Activated naive CD4-positive, alpha-beta T cell treated with anti-CD3 and anti-CD28 coated beads, Interleukin-2, amount 50 U/mL, for 72 hours (primary cell): ENCODE data around the gene GAK. TPM values are rescaled to one million over a fixed set of nuclear protein-coding genes. Genes with fewer than 3 reads are reported as not detected.

ENCODE experiments used
- ATAC-seq, 2 donors: fragments of 150-1000 bp; cut with Tn5 transposase; 2 replicates each; pipeline ENCODE4 v1.10.0; 2021; ENCODE audit warnings: mild to moderate bottlenecking in 2 of 2, moderate library complexity in 2 of 2
- DNase-seq, 2 donors: peaks; one replicate each; pipeline ENCODE4 v3.0.0; 2021 to 2022; ENCODE audit warnings: low spot score in 2 of 2
- H3K27ac Mint-ChIP-seq, 2 donors: one replicate each; pipeline ENCODE4 v1.8.0; 2022; ENCODE audit warnings: mild to moderate bottlenecking in 2 of 2, mixed read lengths in 2 of 2
- H3K36me3 Mint-ChIP-seq, 2 donors: one replicate each; pipeline ENCODE4 v1.8.0; 2022; ENCODE audit warnings: mixed read lengths in 2 of 2
- H3K9me3 Mint-ChIP-seq, 2 donors: one replicate each; pipeline ENCODE4 v1.8.0; 2022; ENCODE audit warnings: mixed read lengths in 2 of 2
- total RNA-seq, 2 donors: library from RNA; stranded (reverse); gene quantifications; one replicate each; pipeline ENCODE4 v1.2.3, GENCODE V29; 2022

GAK gene
- total RNA-seq, 2 donors from 2014 or later, result 124 to 171 TPM

DNA sequence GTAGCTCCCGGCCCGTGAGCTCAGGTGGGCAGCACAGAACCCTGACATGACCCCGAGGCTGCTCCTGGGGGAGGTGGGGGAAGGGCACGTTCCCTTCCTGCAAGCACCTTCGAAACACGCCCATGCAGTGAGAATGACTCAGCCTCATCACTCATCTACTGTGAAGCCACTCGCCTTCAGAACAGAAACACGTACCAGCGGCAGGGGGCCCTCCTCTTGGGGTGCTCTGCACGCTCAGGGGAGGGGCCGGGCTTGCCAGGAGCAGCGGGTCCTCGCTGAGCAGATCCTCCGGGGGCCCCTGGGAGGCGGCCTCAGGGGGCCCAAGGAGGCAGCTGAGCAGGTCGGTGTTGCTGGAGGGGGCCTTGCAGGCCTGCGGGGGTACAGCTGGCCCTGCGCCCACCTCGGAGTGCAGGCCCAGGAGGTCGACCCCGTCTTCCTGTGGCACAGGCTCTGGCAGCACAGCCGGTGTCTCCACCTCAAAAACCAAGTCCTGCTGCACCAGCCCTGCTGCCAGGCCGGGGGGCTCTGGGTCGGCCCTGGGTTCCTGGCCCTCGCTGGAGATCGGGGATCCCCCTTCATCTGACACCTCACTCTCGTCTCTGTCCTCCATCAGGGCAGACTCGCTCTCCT, 65.2 kb downstream of the GAK start:
- H3K36me3 Mint-ChIP-seq, result peaks cover 19 to 26% of the 10 kb centered on the region in 2 donors
- H3K9me3 Mint-ChIP-seq, result no peaks in the 10 kb centered on the region
- ATAC-seq (peak; percentile 23 to 39), DNase-seq (no peak)
- no peak overlapping the region for H3K27ac Mint-ChIP-seq

- Mint-ChIP-seq H3K27ac (peak overlapping the region; percentile 58 to 74), H3K9me3 (no peaks in the 10 kb centered on the region), H3K36me3 (peaks cover 20 to 26% of the 10 kb centered on the region in 2 donors)
- ATAC-seq (peak in 1 of 2 donors; percentile 13), DNase-seq (no peak)
Measured at GRCh38 chr4:866068-866760, 65.9 kb downstream of the GAK start.

DNA sequence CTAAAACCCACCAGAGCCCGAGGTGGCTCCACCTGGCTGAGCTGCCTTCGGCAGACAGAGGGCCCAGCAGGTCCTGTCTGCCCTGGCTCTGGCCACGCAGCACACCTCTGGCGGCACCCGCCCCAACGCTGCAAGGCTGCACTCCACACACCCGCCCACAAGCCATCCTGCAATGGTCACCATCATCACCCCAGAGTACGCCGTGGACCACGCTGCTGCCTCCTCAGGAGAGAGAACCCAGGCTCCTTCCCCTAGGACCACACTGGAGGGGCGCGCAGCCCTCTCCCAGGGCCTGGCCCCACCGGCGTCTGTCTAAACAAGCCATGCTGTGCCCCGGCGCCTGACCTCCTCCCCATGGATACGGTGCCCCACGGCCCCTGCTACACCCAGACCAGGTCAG, 66.5 kb downstream of the GAK start:
- no peak for DNase-seq
- H3K9me3 Mint-ChIP-seq, result no peaks in the 10 kb centered on the region
- ATAC-seq, result peak in 1 of 2 donors; percentile 12
- H3K27ac Mint-ChIP-seq, result peak overlapping the region; percentile 44 to 58
- H3K36me3 Mint-ChIP-seq, result peaks cover 22 to 28% of the 10 kb centered on the region in 2 donors

DNA sequence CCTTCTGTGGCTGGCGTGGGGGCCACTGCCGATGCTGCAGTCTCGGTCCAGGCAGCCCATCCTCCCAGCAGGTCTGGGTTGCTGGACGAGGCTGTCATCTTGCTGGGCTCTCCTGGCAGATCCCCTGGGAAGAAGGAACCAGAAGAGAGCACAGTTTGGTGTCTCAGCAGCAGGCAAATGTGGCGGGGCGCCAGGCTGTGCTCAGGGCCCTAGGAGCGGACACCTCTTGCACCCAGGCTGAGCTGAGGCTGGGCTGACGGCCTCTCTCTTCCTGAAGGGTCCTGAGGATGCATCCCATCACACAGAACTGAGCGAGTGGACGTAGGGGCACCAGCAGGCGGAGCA, 67.0 kb downstream of the GAK start:
- Mint-ChIP-seq H3K27ac (peak overlapping the region in 1 of 2 donors; percentile 58), H3K36me3 (peaks cover 22 to 26% of the 10 kb centered on the region in 2 donors), H3K9me3 (no peaks in the 10 kb centered on the region)
- no peak for ATAC-seq
- no peak for DNase-seq

DNA sequence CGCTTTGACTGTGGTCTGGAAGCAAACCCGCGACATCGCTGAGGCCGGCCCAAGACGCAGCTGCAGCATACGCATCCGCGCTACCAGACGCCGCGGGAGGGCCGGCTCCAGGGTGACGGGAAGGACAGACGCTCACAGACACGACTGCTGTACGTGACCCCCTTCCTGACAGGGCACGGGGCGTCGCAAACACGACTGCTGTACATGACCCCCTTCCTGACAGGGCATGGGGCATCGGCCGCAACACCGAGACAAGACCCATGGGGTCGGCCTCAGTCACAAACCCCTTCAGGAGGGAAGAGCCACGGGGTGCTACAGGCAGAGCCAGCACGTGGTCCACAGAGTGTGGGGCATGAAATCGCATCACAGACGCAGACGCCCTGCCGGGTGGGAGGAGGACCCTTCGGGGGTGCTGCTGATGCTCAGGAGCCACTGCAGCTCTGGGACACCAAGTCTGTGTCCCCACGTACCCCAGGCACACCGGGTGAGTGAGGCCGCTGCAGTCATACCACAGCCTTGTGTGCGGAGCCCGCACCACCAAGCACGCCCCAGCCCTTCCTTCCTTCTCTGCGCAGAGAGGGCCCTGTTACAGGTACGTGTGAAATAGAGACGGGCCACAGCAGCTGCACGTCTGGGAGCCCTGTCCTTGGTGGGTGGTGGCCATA, 67.5 kb downstream of the GAK start:
- H3K36me3 Mint-ChIP-seq, result peaks cover 19 to 26% of the 10 kb centered on the region in 2 donors
- ATAC-seq (no peak), DNase-seq (no peak)
- H3K27ac Mint-ChIP-seq, result peak overlapping the region in 1 of 2 donors; percentile 32
- H3K9me3 Mint-ChIP-seq, result no peaks in the 10 kb centered on the region

- Mint-ChIP-seq H3K27ac (no peak overlapping the region), H3K36me3 (peaks cover 46 to 48% of the 10 kb centered on the region in 2 donors), H3K9me3 (peaks cover 8 to 16% of the 10 kb centered on the region in 2 donors)
- DNase-seq, result no peak
- ATAC-seq, result no peak
Measured at GRCh38 chr4:860561-860960, 71.6 kb downstream of the GAK start.

- Mint-ChIP-seq H3K36me3 (peaks cover 46 to 53% of the 10 kb centered on the region in 2 donors), H3K9me3 (peaks cover 8 to 16% of the 10 kb centered on the region in 2 donors), H3K27ac (no peak overlapping the region)
- ATAC-seq (no peak), DNase-seq (no peak)
Measured at GRCh38 chr4:859496-859895, 72.6 kb downstream of the GAK start.

DNA sequence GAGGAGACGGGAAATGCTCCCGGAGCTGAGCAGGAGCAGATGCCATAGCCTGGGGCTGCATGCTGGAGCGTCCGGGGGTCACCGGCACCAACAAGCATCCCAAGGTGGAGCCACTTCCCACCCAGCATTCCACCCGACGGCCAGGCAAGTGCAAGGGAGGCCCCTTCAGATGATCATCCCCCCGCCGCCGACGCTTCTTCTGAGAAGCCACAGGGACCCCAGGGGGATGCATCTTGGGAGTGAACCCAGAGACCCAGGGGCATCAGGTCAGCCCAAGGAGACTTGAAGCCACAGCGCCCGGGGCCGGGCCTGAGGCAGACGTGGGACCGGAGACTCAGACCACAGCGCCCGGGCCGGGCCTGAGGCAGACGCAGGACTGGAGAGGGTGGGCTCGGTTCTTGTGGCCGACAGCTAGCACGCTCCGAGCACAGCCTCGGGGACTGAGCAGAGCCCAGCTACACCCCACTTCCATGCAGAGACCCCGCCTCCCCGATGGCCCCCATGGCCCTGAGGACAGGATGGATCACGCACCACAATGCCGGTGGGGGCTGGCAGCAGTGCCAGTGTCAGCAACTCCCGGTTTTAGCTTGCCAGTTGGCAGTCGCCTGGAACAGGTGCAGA, 73.2 kb downstream of the GAK start:
- Mint-ChIP-seq H3K27ac (no peak overlapping the region), H3K36me3 (peaks cover 46 to 53% of the 10 kb centered on the region in 2 donors), H3K9me3 (peaks cover 8 to 16% of the 10 kb centered on the region in 2 donors)
- ATAC-seq (no peak), DNase-seq (no peak)

- Mint-ChIP-seq H3K9me3 (peaks cover 8 to 16% of the 10 kb centered on the region in 2 donors), H3K27ac (no peak overlapping the region), H3K36me3 (peaks cover 42 to 49% of the 10 kb centered on the region in 2 donors)
- ATAC-seq (no peak), DNase-seq (no peak)
Measured at GRCh38 chr4:858041-858481, 74.1 kb downstream of the GAK start.

GRCh38 chr4:857461-857860, 74.7 kb downstream of the GAK start:
- Mint-ChIP-seq H3K9me3 (peaks cover 8 to 16% of the 10 kb centered on the region in 2 donors), H3K36me3 (peaks cover 38 to 47% of the 10 kb centered on the region in 2 donors), H3K27ac (peak overlapping the region in 1 of 2 donors; percentile 81)
- no peak for ATAC-seq
- DNase-seq, result no peak

DNA sequence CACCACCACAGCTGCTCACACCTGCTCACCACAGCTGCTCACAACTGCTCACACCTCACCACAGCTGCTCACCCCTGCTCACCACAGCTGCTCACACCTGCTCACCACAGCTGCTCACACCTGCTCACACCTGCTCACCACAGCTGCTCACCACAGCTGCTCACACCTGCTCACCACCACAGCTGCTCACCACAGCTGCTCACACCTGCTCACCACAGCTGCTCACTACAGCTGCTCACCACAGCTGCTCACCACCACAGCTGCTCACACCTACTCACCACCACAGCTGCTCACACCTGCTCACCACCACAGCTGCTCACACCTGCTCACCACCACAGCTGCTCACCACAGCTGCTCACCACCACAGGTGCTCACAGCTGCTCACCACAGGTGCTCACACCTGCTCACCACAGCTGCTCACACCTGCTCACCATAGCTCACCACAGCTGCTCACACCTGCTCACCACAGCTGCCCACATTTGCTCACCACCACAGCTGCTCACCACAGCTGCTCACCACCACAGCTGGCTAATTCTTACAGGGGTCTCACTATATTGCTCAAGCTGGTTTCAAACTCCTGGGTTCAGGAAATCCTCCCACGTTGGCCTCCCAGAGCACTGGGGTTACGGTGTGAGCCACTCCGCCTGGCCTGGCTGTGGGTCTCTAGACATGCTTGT, 75.8 kb downstream of the GAK start:
- H3K36me3 Mint-ChIP-seq, result peaks cover 38 to 47% of the 10 kb centered on the region in 2 donors
- ATAC-seq (peak; percentile 45 to 56), DNase-seq (no peak)

GRCh38 chr4:855880-856224, 76.3 kb downstream of the GAK start:
- Mint-ChIP-seq H3K27ac (peak overlapping the region; percentile 81 to 85), H3K36me3 (peaks cover 36 to 42% of the 10 kb centered on the region in 2 donors), H3K9me3 (peaks cover 8 to 16% of the 10 kb centered on the region in 2 donors)
- ATAC-seq, result peak in 1 of 2 donors; percentile 9
- DNase-seq, result no peak

More for the DNA sequence above, 75.8 kb downstream of the GAK start:
- Mint-ChIP-seq H3K27ac (peak overlapping the region; percentile 81 to 85), H3K9me3 (peaks cover 8 to 16% of the 10 kb centered on the region in 2 donors)

GRCh38 chr4:854356-854755, 77.8 kb downstream of the GAK start:
- Mint-ChIP-seq H3K9me3 (peaks cover 8 to 16% of the 10 kb centered on the region in 2 donors), H3K36me3 (peaks cover 27 to 34% of the 10 kb centered on the region in 2 donors), H3K27ac (no peak overlapping the region)
- no peak for DNase-seq
- ATAC-seq, result no peak

GRCh38 chr4:853416-853781, 78.7 kb downstream of the GAK start:
- ATAC-seq (no peak), DNase-seq (no peak)
- Mint-ChIP-seq H3K36me3 (peaks cover 22 to 30% of the 10 kb centered on the region in 2 donors), H3K9me3 (peaks cover 8 to 16% of the 10 kb centered on the region in 2 donors), H3K27ac (no peak overlapping the region)

DNA sequence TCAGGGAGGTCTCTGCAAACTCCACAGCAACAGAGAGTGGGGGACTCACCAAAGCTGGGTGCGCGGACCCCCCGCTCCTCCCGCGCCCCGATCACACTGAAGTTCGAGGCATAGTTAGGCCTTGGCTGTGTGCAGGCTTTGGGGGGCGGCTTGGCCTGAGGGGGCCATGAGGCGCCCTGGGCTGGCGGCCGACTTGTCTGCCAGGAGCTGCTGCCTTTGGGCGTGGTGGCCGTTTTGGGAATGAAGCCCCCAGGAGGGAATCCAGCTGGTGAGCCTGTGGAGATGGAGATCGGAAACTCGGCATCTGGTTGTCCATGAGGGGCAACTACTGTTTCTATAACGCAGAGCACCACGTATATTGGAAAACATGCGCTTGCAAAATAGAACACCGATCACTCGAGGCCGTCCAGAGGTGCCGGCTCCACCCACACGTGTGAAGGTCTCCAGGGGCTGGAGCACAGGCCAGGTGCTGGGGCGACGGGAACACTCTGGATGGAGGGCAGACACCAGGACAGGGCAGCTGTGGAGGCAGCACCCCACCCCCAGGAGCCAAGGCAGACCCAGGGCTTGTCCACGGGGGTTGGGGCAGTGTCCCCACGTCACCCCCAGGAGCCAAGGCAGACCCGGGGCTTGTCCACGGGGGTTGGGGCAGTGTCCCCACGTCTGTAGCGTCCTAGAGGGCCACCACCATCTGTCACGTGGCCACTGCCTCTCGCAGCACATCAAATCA, 80.2 kb downstream of the GAK start:
- no peak for ATAC-seq
- H3K36me3 Mint-ChIP-seq, result peaks cover 10 to 15% of the 10 kb centered on the region in 2 donors
- peak overlapping the region in 1 of 2 donors; percentile 79 for H3K27ac Mint-ChIP-seq
- H3K9me3 Mint-ChIP-seq, result peaks cover 7% of the 10 kb centered on the region in 2 donors
- no peak for DNase-seq
